ENCODE data around the gene CDH4.

DNA sequence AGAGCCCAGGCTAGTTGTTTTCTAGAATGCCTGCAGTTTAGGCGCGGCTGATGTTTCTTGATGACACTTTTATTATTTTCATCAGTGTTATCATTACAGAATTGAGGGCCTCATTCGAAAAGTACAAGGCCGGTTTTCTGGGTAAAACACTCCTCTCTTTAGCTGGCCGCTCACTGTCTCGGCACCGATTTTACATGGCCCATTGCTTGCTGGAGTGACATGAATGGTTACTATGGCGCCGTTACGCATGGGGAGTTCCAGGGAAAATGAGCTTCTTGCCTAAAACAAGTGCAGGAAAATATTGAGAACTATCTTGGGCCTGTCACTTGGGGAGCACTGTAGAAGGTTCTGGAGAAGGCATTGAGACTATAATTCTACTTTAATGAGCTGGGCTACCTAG lies 317.8 kb downstream of the CDH4 start:
- TF ChIP-seq POLR2A (IDR thresholded peaks at IDR 0.05) = no peak
- TF ChIP-seq, protein P1, sequence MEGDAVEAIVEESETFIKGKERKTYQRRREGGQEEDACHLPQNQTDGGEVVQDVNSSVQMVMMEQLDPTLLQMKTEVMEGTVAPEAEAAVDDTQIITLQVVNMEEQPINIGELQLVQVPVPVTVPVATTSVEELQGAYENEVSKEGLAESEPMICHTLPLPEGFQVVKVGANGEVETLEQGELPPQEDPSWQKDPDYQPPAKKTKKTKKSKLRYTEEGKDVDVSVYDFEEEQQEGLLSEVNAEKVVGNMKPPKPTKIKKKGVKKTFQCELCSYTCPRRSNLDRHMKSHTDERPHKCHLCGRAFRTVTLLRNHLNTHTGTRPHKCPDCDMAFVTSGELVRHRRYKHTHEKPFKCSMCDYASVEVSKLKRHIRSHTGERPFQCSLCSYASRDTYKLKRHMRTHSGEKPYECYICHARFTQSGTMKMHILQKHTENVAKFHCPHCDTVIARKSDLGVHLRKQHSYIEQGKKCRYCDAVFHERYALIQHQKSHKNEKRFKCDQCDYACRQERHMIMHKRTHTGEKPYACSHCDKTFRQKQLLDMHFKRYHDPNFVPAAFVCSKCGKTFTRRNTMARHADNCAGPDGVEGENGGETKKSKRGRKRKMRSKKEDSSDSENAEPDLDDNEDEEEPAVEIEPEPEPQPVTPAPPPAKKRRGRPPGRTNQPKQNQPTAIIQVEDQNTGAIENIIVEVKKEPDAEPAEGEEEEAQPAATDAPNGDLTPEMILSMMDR (IDR thresholded peaks at IDR 0.05) = no peak
- no peak for TF ChIP-seq EP300 (IDR thresholded peaks at IDR 0.05)

All from ovary (tissue), 3 donors.